ENCODE measurements around the gene TMEM8B.
A peak's percentile ranks its signal among the peaks of the same experiment; 100 is the strongest.

Gene TMEM8B

GRCh38 chr9:35903049-35903448, 74.0 kb downstream of the TMEM8B start:
- Histone ChIP-seq H3K4me2 (ENCODE audit: low read depth, low read length, poor library complexity, severe bottlenecking) (no peak overlapping the region), H2AFZ (ENCODE audit: low read length) (no peak overlapping the region), H3K9ac (ENCODE audit: low read depth, low read length, poor library complexity, severe bottlenecking) (no peak overlapping the region), H3K4me3 (ENCODE audit: low read length, poor library complexity, severe bottlenecking) (no peak overlapping the region), H3K79me2 (ENCODE audit: insufficient read depth, low read length) (no peaks in the 10 kb centered on the region), H3F3A (ENCODE audit: low read depth) (no peaks in the 10 kb centered on the region), H3K9me3 (ENCODE audit: insufficient read depth, low read depth, low read length) (no peaks in the 10 kb centered on the region), H4K20me1 (ENCODE audit: insufficient read depth, low read length, poor library complexity, severe bottlenecking) (no peaks in the 10 kb centered on the region), H3K4me1 (ENCODE audit: insufficient read depth, low read length, poor library complexity, severe bottlenecking) (no peaks in the 10 kb centered on the region), H3K27me3 (ENCODE audit: insufficient read depth, low read length, poor library complexity, severe bottlenecking) (no peaks in the 10 kb centered on the region), H3K9me2 (replicated peaks; ENCODE audit: low read depth, low read length) (no peaks in the 10 kb centered on the region), H3K36me3 (ENCODE audit: insufficient read depth, low read length) (no peaks in the 10 kb centered on the region)
- TF ChIP-seq EZH2phosphoT487 (IDR thresholded peaks at IDR 0.05; ENCODE audit: borderline replicate concordance) (no peak), CTCF (conservative IDR thresholded peaks at IDR 0.05; ENCODE audit: low read length) (peak; percentile 84)

GRCh38 chr9:35904338-35904737, 75.3 kb downstream of the TMEM8B start:
- Histone ChIP-seq H3K4me1 (ENCODE audit: insufficient read depth, low read length, poor library complexity, severe bottlenecking) (no peaks in the 10 kb centered on the region), H3K9me2 (replicated peaks; ENCODE audit: low read depth, low read length) (no peaks in the 10 kb centered on the region), H3K9ac (ENCODE audit: low read depth, low read length, poor library complexity, severe bottlenecking) (no peak overlapping the region), H3F3A (ENCODE audit: low read depth) (no peaks in the 10 kb centered on the region), H3K4me2 (ENCODE audit: low read depth, low read length, poor library complexity, severe bottlenecking) (no peak overlapping the region), H3K27me3 (ENCODE audit: insufficient read depth, low read length, poor library complexity, severe bottlenecking) (no peaks in the 10 kb centered on the region), H2AFZ (ENCODE audit: low read length) (no peak overlapping the region), H3K9me3 (ENCODE audit: insufficient read depth, low read depth, low read length) (no peaks in the 10 kb centered on the region), H4K20me1 (ENCODE audit: insufficient read depth, low read length, poor library complexity, severe bottlenecking) (no peaks in the 10 kb centered on the region), H3K79me2 (ENCODE audit: insufficient read depth, low read length) (no peaks in the 10 kb centered on the region), H3K4me3 (ENCODE audit: low read length, poor library complexity, severe bottlenecking) (no peak overlapping the region), H3K36me3 (ENCODE audit: insufficient read depth, low read length) (no peaks in the 10 kb centered on the region)
- no peak for TF ChIP-seq CTCF (conservative IDR thresholded peaks at IDR 0.05; ENCODE audit: low read length)
- no peak for TF ChIP-seq EZH2phosphoT487 (IDR thresholded peaks at IDR 0.05; ENCODE audit: borderline replicate concordance)

GRCh38 chr9:35905051-35905781, 76.2 kb downstream of the TMEM8B start:
- Histone ChIP-seq H3K4me2 (ENCODE audit: low read depth, low read length, poor library complexity, severe bottlenecking) (no peak overlapping the region), H3K4me3 (ENCODE audit: low read length, poor library complexity, severe bottlenecking) (no peak overlapping the region), H3K79me2 (ENCODE audit: insufficient read depth, low read length) (no peaks in the 10 kb centered on the region), H3F3A (ENCODE audit: low read depth) (no peaks in the 10 kb centered on the region), H3K36me3 (ENCODE audit: insufficient read depth, low read length) (no peaks in the 10 kb centered on the region), H4K20me1 (ENCODE audit: insufficient read depth, low read length, poor library complexity, severe bottlenecking) (no peaks in the 10 kb centered on the region), H3K27me3 (ENCODE audit: insufficient read depth, low read length, poor library complexity, severe bottlenecking) (no peaks in the 10 kb centered on the region), H3K4me1 (ENCODE audit: insufficient read depth, low read length, poor library complexity, severe bottlenecking) (peaks cover 3% of the 10 kb centered on the region), H3K9ac (ENCODE audit: low read depth, low read length, poor library complexity, severe bottlenecking) (no peak overlapping the region), H3K9me3 (ENCODE audit: insufficient read depth, low read depth, low read length) (no peaks in the 10 kb centered on the region), H3K9me2 (replicated peaks; ENCODE audit: low read depth, low read length) (no peaks in the 10 kb centered on the region), H2AFZ (ENCODE audit: low read length) (no peak overlapping the region)
- TF ChIP-seq CTCF (conservative IDR thresholded peaks at IDR 0.05; ENCODE audit: low read length) (no peak), EZH2phosphoT487 (IDR thresholded peaks at IDR 0.05; ENCODE audit: borderline replicate concordance) (no peak)

All from Loucy (cell line).